KBM-7 (cell line): ENCODE results near the gene DCUN1D2.

Experiments used
- DNase-seq: peaks from one replicate; pipeline ENCODE4 v3.0.0-alpha.2; 2015
- in situ Hi-C: fragments of 300-500 bp; cut with MboI; formaldehyde crosslinking; loops from 2 replicates; pipeline ENCODE4 v1.14.3; 2020; ENCODE audit warnings: low sequenced_read_pairs, low pct_unique_long_range_greater_than_20kb, mixed read lengths

Gene DCUN1D2

GRCh38 chr13:113417008-113417751 lies 73.3 kb downstream of the DCUN1D2 start:
- no peak for DNase-seq
- in situ Hi-C loops: no loop called here

GRCh38 chr13:113415825-113416224 lies 74.7 kb downstream of the DCUN1D2 start:
- DNase-seq: no peak
- in situ Hi-C loops: no loop called here

GRCh38 chr13:113415032-113415431 lies 75.5 kb downstream of the DCUN1D2 start:
- in situ Hi-C loops: no loop called here

GRCh38 chr13:113414335-113414734 lies 76.2 kb downstream of the DCUN1D2 start:
- in situ Hi-C loops: no loop called here
- no peak for DNase-seq

More at GRCh38 chr13:113415032-113415431, 75.5 kb downstream of the DCUN1D2 start:
- no peak for DNase-seq

GRCh38 chr13:113413898-113414282 lies 76.6 kb downstream of the DCUN1D2 start:
- DNase-seq: no peak
- in situ Hi-C loops: no loop called here

- DNase-seq: no peak
- in situ Hi-C loops: no loop called here
Observed at GRCh38 chr13:113413178-113413897, 77.2 kb downstream of the DCUN1D2 start.

- no peak for DNase-seq
- in situ Hi-C loops: no loop called here
Observed at GRCh38 chr13:113412440-113412839, 78.1 kb downstream of the DCUN1D2 start.

GRCh38 chr13:113411216-113412023 lies 79.1 kb downstream of the DCUN1D2 start:
- in situ Hi-C loops: no loop called here
- DNase-seq: no peak

GRCh38 chr13:113410472-113411201 lies 79.9 kb downstream of the DCUN1D2 start:
- DNase-seq: no peak
- in situ Hi-C loops: no loop called here

GRCh38 chr13:113408562-113408961 lies 81.9 kb downstream of the DCUN1D2 start:
- no peak for DNase-seq
- in situ Hi-C loops: no loop called here

GRCh38 chr13:113407531-113408393 lies 82.7 kb downstream of the DCUN1D2 start:
- DNase-seq: no peak
- in situ Hi-C loops: no loop called here

- no peak for DNase-seq
Observed at GRCh38 chr13:113407103-113407530, 83.4 kb downstream of the DCUN1D2 start.

GRCh38 chr13:113406321-113407102 lies 84.0 kb downstream of the DCUN1D2 start:
- in situ Hi-C loops: no loop called here
- no peak for DNase-seq

More at GRCh38 chr13:113407103-113407530, 83.4 kb downstream of the DCUN1D2 start:
- in situ Hi-C loops: no loop called here
